Measurements from ENCODE around the gene MYCN.

MYCN gene

GRCh38 chr2:15942711-15943345 lies 2.5 kb downstream of the MYCN start:
- DNase-seq (ENCODE audit: low read depth): no peak

GRCh38 chr2:15943378-15944280 lies 3.3 kb downstream of the MYCN start:
- peak; percentile 60 for TF ChIP-seq CTCF (conservative IDR thresholded peaks at IDR 0.05; ENCODE audit: low read depth, low read length)
- H3K4me3 ChIP-seq (ENCODE audit: low read length): peak overlapping the region; percentile 54
- no peak for DNase-seq (ENCODE audit: low read depth)

More at GRCh38 chr2:15942711-15943345, 2.5 kb downstream of the MYCN start:
- no peak for TF ChIP-seq CTCF (conservative IDR thresholded peaks at IDR 0.05; ENCODE audit: low read depth, low read length)
- peak overlapping the region; percentile 54 for H3K4me3 ChIP-seq (ENCODE audit: low read length)

GRCh38 chr2:15944325-15945017 lies 4.1 kb downstream of the MYCN start:
- TF ChIP-seq CTCF (conservative IDR thresholded peaks at IDR 0.05; ENCODE audit: low read depth, low read length): no peak
- no peak for DNase-seq (ENCODE audit: low read depth)
- H3K4me3 ChIP-seq (ENCODE audit: low read length): peak overlapping the region; percentile 54

GRCh38 chr2:15945909-15946705 lies 5.8 kb downstream of the MYCN start:
- H3K4me3 ChIP-seq (ENCODE audit: low read length): no peak overlapping the region
- no peak for DNase-seq (ENCODE audit: low read depth)
- TF ChIP-seq CTCF (conservative IDR thresholded peaks at IDR 0.05; ENCODE audit: low read depth, low read length): no peak

- H3K4me3 ChIP-seq (ENCODE audit: low read length): no peak overlapping the region
- no peak for DNase-seq (ENCODE audit: low read depth)
- no peak for TF ChIP-seq CTCF (conservative IDR thresholded peaks at IDR 0.05; ENCODE audit: low read depth, low read length)
Observed at GRCh38 chr2:15946983-15947382, 6.6 kb downstream of the MYCN start.

GRCh38 chr2:15947431-15947830 lies 7.1 kb downstream of the MYCN start:
- no peak overlapping the region for H3K4me3 ChIP-seq (ENCODE audit: low read length)
- DNase-seq (ENCODE audit: low read depth): no peak
- TF ChIP-seq CTCF (conservative IDR thresholded peaks at IDR 0.05; ENCODE audit: low read depth, low read length): no peak

Data from retinal pigment epithelial cell (primary cell).